Colonic mucosa (tissue), 4 donors: ENCODE data around the gene MKRN1. TPM values are rescaled to one million over a fixed set of nuclear protein-coding genes. Genes with fewer than 3 reads are reported as not detected.
"Not testable (repeated sequence)": the region's sequence is repeated elsewhere in the genome, so short reads cannot be mapped to it uniquely, and the experiment has no call there.

Source experiments
- DNase-seq: peaks from one replicate; pipeline ENCODE4 v3.0.0-alpha.2; 2020
- H3K27ac ChIP-seq: fragments of 200-600 bp; one replicate; pipeline ENCODE4 v1.8.0; 2021
- H3K27me3 ChIP-seq: fragments of 200-600 bp; one replicate; pipeline ENCODE4 v1.8.0; 2021
- H3K36me3 ChIP-seq: fragments of 200-600 bp; one replicate; pipeline ENCODE4 v1.8.0; 2021
- H3K4me1 ChIP-seq: fragments of 200-600 bp; one replicate; pipeline ENCODE4 v1.8.0; 2021; ENCODE audit warnings: mild to moderate bottlenecking
- H3K4me3 ChIP-seq: fragments of 200-600 bp; one replicate; pipeline ENCODE4 v1.8.0; 2021
- H3K9ac ChIP-seq, 2 donors: one replicate each; pipeline ENCODE4 v1.7.0; 2013; ENCODE audit warnings: control low read depth in 2 of 2, low read depth in 2 of 2, low read length in 2 of 2
- H3K9me3 ChIP-seq: fragments of 200-600 bp; one replicate; pipeline ENCODE4 v1.8.0; 2021
- intact Hi-C: fragments of 100-400 bp; cut with DNase I; formaldehyde crosslinking; loops from one replicate; pipeline ENCODE4 v1.14.1; 2022
- total RNA-seq, 2 donors: library from RNA; stranded (reverse); fragmentation: NEBNext Ultra II Directional in 1 of 2; extraction: Animal tissue kit (Norgen Biotek cat#: 25700) in 1 of 2; gene quantifications; one replicate each; pipeline ENCODE4 v1.2.1, GENCODE V29; 2021
- TF ChIP-seq, protein P1 (sequence below): fragments of 200-600 bp; IDR thresholded peaks from one replicate; pipeline ENCODE4 v1.8.0; 2022; ENCODE audit warnings: antibody characterized with exemption, mild to moderate bottlenecking
- donor health status: healthy.
- donor health status: DM: no; HTN: no; CAD: no.
- donor health status: DM: no; HTN: no; CAD: no.

The MKRN1 gene
- total RNA-seq, 2 donors from 2014 or later, result 175 to 240 TPM

- no peak overlapping the region for H3K27ac ChIP-seq
- H3K9me3 ChIP-seq, result no peaks in the 10 kb centered on the region
- no peak for DNase-seq
Measured at GRCh38 chr7:140506788-140507464, 27.6 kb upstream of the MKRN1 start.

DNA sequence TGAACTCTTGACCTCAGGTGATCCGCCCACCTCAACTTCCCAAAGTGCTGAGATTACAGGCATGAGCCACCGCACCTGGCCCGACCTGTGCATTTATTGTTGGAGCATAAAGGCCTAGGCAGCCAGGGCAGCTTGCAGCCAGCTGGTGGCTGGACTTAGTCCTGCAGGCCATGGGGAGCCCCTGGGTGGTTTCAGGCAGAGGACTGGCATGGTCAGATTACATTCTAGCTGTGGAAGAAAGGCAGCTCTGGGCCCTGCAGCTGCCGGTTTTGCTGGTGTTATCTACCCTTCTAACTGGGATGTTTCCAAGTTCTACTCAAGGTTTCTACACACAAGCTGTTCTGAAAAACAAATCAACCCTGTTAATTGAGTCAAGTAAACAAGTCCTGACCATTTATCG lies 22.7 kb upstream of the MKRN1 start:
- no peaks in the 10 kb centered on the region for H3K27me3 ChIP-seq
- no peaks in the 10 kb centered on the region for H3K9me3 ChIP-seq
- H3K36me3 ChIP-seq, result no peaks in the 10 kb centered on the region
- H3K27ac ChIP-seq, result peak overlapping the region; percentile 24
- H3K9ac ChIP-seq, result no peak overlapping the region
- DNase-seq, result peak; percentile 69
- H3K4me1 ChIP-seq, result no peaks in the 10 kb centered on the region
- H3K4me3 ChIP-seq, result no peak overlapping the region
- intact Hi-C loops, result no loop called here
- TF ChIP-seq, protein P1, sequence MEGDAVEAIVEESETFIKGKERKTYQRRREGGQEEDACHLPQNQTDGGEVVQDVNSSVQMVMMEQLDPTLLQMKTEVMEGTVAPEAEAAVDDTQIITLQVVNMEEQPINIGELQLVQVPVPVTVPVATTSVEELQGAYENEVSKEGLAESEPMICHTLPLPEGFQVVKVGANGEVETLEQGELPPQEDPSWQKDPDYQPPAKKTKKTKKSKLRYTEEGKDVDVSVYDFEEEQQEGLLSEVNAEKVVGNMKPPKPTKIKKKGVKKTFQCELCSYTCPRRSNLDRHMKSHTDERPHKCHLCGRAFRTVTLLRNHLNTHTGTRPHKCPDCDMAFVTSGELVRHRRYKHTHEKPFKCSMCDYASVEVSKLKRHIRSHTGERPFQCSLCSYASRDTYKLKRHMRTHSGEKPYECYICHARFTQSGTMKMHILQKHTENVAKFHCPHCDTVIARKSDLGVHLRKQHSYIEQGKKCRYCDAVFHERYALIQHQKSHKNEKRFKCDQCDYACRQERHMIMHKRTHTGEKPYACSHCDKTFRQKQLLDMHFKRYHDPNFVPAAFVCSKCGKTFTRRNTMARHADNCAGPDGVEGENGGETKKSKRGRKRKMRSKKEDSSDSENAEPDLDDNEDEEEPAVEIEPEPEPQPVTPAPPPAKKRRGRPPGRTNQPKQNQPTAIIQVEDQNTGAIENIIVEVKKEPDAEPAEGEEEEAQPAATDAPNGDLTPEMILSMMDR, result no peak

More at GRCh38 chr7:140506788-140507464, 27.6 kb upstream of the MKRN1 start:
- Histone ChIP-seq H3K27me3 (no peaks in the 10 kb centered on the region), H3K36me3 (no peaks in the 10 kb centered on the region), H3K4me1 (no peaks in the 10 kb centered on the region), H3K9ac (peak overlapping the region in 1 of 2 donors; percentile 21), H3K4me3 (no peak overlapping the region)
- intact Hi-C loops, result no loop called here
- TF ChIP-seq, protein P1, result no peak

DNA sequence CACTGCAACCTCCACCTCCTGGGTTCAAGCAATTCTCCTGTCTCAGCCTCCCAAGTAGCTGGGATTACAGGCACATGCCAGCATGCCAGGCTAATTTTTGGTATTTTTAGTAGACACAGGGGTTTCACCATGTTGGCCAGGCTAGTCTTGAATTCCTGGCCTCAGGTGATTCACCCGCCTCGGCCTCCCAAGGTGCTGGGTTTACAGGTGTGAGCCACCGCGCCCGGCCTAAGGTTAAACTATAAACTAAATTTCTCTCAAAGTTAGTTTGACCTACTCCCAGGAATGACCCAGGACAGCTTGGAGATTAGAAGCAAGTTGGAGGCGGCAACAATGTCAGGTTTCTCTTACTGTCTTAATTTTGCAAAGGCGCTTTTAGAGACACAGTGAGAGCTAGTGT lies 18.5 kb upstream of the MKRN1 start:
- H3K27ac ChIP-seq, result peak overlapping the region; percentile 32
- H3K4me3 ChIP-seq, H3K9ac ChIP-seq, H3K27me3 ChIP-seq, H3K4me1 ChIP-seq, H3K9me3 ChIP-seq, H3K36me3 ChIP-seq, intact Hi-C loops: not testable (repeated sequence)
- peak; percentile 60 for DNase-seq

DNA sequence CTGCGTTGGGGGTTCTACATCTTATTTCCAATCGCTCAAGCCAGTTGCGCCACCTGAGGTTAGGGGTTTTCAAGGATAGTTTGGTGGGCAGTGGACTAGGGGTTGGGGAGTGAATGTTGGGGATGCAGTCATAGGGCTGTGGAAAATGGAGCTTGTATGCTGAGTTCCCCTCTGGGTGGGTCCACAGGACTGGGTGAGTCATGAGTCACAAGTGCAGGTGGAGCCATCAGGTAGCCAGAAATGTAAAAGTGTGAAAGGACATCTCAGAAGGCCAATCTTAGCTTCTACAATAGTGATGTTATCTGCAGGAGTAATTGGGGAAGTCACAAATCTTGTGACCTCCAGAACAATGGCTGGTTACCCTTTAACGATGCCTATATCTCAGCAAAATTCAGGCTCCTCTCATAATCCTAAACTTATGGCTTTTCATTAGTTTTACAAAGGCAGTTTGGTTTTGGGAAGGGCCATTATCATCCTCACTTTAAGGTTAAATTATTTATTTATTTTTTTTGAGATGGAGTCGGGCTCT lies 18.0 kb upstream of the MKRN1 start:
- TF ChIP-seq, protein P1, result no peak
- Histone ChIP-seq H3K9me3 (no peaks in the 10 kb centered on the region), H3K27ac (peak overlapping the region; percentile 32)

GRCh38 chr7:140495514-140496097 lies 16.3 kb upstream of the MKRN1 start:
- H3K4me3 ChIP-seq, result no peak overlapping the region
- H3K36me3 ChIP-seq, result no peaks in the 10 kb centered on the region
- DNase-seq, result no peak
- H3K9ac ChIP-seq, result no peak overlapping the region
- intact Hi-C loops, result no loop called here
- H3K27me3 ChIP-seq, result no peaks in the 10 kb centered on the region
- no peaks in the 10 kb centered on the region for H3K9me3 ChIP-seq
- no peaks in the 10 kb centered on the region for H3K4me1 ChIP-seq
- no peak overlapping the region for H3K27ac ChIP-seq
- TF ChIP-seq, protein P1, result no peak

More for the DNA sequence above, 18.0 kb upstream of the MKRN1 start:
- no peaks in the 10 kb centered on the region for H3K27me3 ChIP-seq
- peak; percentile 54 for DNase-seq
- intact Hi-C loops, result no loop called here
- H3K4me1 ChIP-seq, result no peaks in the 10 kb centered on the region
- H3K36me3 ChIP-seq, result no peaks in the 10 kb centered on the region
- no peak overlapping the region for H3K9ac ChIP-seq
- no peak overlapping the region for H3K4me3 ChIP-seq

GRCh38 chr7:140494867-140495266 lies 15.6 kb upstream of the MKRN1 start:
- TF ChIP-seq, protein P1, result no peak
- H3K9me3 ChIP-seq, result no peaks in the 10 kb centered on the region
- DNase-seq, result no peak
- H3K9ac ChIP-seq, result no peak overlapping the region
- intact Hi-C loops, result no loop called here
- H3K27me3 ChIP-seq, result no peaks in the 10 kb centered on the region
- no peak overlapping the region for H3K27ac ChIP-seq
- no peak overlapping the region for H3K4me3 ChIP-seq
- no peaks in the 10 kb centered on the region for H3K36me3 ChIP-seq
- H3K4me1 ChIP-seq, result no peaks in the 10 kb centered on the region
